Tibial nerve (tissue), 3 donors: Measurements from ENCODE around the gene CA11.

Experiments
- POLR2A ChIP-seq, 2 donors: fragments of 450-650 bp; IDR thresholded peaks; one replicate each; pipeline ENCODE4 v1.6.1; 2017; ENCODE audit warnings: antibody characterized with exemption in 2 of 2, mild to moderate bottlenecking in 2 of 2, moderate library complexity in 2 of 2
- TF ChIP-seq, protein P1 (sequence below), 5 experiments: fragments of 200-600 bp in 3 of 5; fragments of 450-650 bp in 2 of 5; sonication (generic) in 3 of 5; IDR thresholded peaks; one replicate each; pipeline ENCODE4 v1.5.1; 2016 to 2019; ENCODE audit warnings: antibody characterized with exemption in 5 of 5, mild to moderate bottlenecking in 3 of 5, moderate library complexity in 2 of 5

DNA sequence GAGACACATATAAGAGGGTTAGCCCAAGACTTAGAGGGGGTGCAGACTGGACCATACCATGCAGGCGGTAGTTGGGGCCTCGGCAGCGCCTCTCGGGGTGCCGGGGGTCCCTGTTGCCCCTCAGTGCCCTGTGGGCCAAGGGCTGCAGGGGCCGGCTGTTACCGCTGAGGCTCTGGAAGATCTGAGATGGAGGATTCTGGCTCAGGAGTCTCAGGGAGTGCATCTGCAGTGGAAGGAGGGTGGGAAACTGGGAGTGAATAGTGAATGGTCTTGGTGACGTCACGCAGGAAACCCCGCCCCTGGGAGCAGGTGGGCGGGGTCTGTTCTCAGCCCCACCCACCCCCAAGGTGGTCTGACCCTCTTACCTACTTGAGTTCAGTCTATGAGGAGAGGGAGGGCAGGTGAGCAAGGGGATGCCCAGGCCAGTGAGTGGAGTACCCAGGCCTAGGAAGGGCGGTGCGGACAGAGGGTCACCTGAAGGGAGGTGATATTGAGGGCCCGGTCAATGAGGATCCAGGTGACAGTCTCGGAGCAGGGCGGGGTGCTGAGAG is 7.1 kb downstream of the CA11 start:
- TF ChIP-seq, protein P1, sequence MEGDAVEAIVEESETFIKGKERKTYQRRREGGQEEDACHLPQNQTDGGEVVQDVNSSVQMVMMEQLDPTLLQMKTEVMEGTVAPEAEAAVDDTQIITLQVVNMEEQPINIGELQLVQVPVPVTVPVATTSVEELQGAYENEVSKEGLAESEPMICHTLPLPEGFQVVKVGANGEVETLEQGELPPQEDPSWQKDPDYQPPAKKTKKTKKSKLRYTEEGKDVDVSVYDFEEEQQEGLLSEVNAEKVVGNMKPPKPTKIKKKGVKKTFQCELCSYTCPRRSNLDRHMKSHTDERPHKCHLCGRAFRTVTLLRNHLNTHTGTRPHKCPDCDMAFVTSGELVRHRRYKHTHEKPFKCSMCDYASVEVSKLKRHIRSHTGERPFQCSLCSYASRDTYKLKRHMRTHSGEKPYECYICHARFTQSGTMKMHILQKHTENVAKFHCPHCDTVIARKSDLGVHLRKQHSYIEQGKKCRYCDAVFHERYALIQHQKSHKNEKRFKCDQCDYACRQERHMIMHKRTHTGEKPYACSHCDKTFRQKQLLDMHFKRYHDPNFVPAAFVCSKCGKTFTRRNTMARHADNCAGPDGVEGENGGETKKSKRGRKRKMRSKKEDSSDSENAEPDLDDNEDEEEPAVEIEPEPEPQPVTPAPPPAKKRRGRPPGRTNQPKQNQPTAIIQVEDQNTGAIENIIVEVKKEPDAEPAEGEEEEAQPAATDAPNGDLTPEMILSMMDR (IDR thresholded peaks at IDR 0.05): no peak
- TF ChIP-seq POLR2A (IDR thresholded peaks at IDR 0.05): no peak
